H9 (cell line): ENCODE data around the gene KDF1. TPM values are rescaled to one million over a fixed set of nuclear protein-coding genes. Genes with fewer than 3 reads are reported as not detected.

Experiments
- DNase-seq: peaks from one replicate; pipeline ENCODE4 v3.0.0-alpha.2; 2017
- H2AFZ ChIP-seq: one replicate; pipeline ENCODE4 v1.6.1; 2013; ENCODE audit warnings: mild to moderate bottlenecking, low read length, control low read depth, moderate library complexity
- H2AK5ac ChIP-seq: 2 replicates; pipeline ENCODE4 v1.6.1; 2013; ENCODE audit warnings: low read length, control low read depth, mixed read lengths; ENCODE audit not compliant: insufficient read length
- H2BK120ac ChIP-seq: one replicate; pipeline ENCODE4 v1.6.1; 2013; ENCODE audit warnings: low read depth, mild to moderate bottlenecking, low read length, control low read depth, inconsistent platforms; ENCODE audit not compliant: poor library complexity, severe bottlenecking
- H2BK12ac ChIP-seq: 2 replicates; pipeline ENCODE4 v1.6.1; 2013; ENCODE audit warnings: low read length, control low read depth, mixed read lengths, low read depth; ENCODE audit not compliant: insufficient read length
- H2BK15ac ChIP-seq: 2 replicates; pipeline ENCODE4 v1.6.1; 2013; ENCODE audit warnings: low read depth, low read length, control low read depth
- H2BK20ac ChIP-seq: one replicate; pipeline ENCODE4 v1.6.1; 2013; ENCODE audit warnings: low read depth, mild to moderate bottlenecking, low read length, control low read depth, inconsistent platforms; ENCODE audit not compliant: poor library complexity, severe bottlenecking
- H2BK5ac ChIP-seq: 2 replicates; pipeline ENCODE4 v1.6.1; 2013; ENCODE audit warnings: low read length, control low read depth, mixed read lengths; ENCODE audit not compliant: insufficient read length
- H3K14ac ChIP-seq: 2 replicates; pipeline ENCODE4 v1.6.1; 2013; ENCODE audit warnings: low read length, control low read depth; ENCODE audit not compliant: insufficient read depth
- H3K18ac ChIP-seq: 2 replicates; pipeline ENCODE4 v1.6.1; 2013; ENCODE audit warnings: low read depth, mild to moderate bottlenecking, mixed read lengths, low read length, control low read depth; ENCODE audit not compliant: insufficient read length
- H3K23ac ChIP-seq: 2 replicates; pipeline ENCODE4 v1.6.1; 2013; ENCODE audit warnings: low read length, control low read depth, mixed read lengths, low read depth; ENCODE audit not compliant: insufficient read length
- H3K23me2 ChIP-seq: 2 replicates; pipeline ENCODE4 v1.6.1; 2013; ENCODE audit warnings: low read depth, mild to moderate bottlenecking, mixed read lengths, low read length, control low read depth; ENCODE audit not compliant: insufficient read length, poor library complexity, severe bottlenecking
- H3K27ac ChIP-seq: 2 replicates; pipeline ENCODE4 v1.5.1; 2013; ENCODE audit warnings: low read length, control low read depth, mixed read lengths, low read depth; ENCODE audit not compliant: insufficient read length
- H3K27me3 ChIP-seq: 2 replicates; pipeline ENCODE4 v1.6.1; 2013; ENCODE audit warnings: low read length, control low read depth, inconsistent platforms; ENCODE audit not compliant: insufficient read depth
- H3K4ac ChIP-seq: 2 replicates; pipeline ENCODE4 v1.6.1; 2013; ENCODE audit warnings: low read depth, mild to moderate bottlenecking, control low read depth, inconsistent platforms, low read length, moderate library complexity
- H3K4me1 ChIP-seq: 2 replicates; pipeline ENCODE4 v1.6.1; 2013; ENCODE audit warnings: low read length, control low read depth, inconsistent platforms; ENCODE audit not compliant: insufficient read depth
- H3K4me2 ChIP-seq: 2 replicates; pipeline ENCODE4 v1.6.1; 2013; ENCODE audit warnings: low read length, control low read depth, mixed read lengths; ENCODE audit not compliant: insufficient read length, insufficient read depth
- H3K56ac ChIP-seq: 2 replicates; pipeline ENCODE4 v1.6.1; 2013; ENCODE audit warnings: low read depth, mild to moderate bottlenecking, mixed read lengths, low read length, control low read depth; ENCODE audit not compliant: insufficient read length
- H3K79me1 ChIP-seq: 2 replicates; pipeline ENCODE4 v1.6.1; 2013; ENCODE audit warnings: low read depth, mild to moderate bottlenecking, moderate library complexity, low read length, control low read depth, inconsistent platforms; ENCODE audit not compliant: insufficient read depth, poor library complexity, severe bottlenecking
- H3K79me2 ChIP-seq: 2 replicates; pipeline ENCODE4 v1.6.1; 2013; ENCODE audit warnings: low read length, control low read depth, inconsistent platforms; ENCODE audit not compliant: insufficient read depth
- H3K9ac ChIP-seq: 2 replicates; pipeline ENCODE4 v1.6.1; 2013; ENCODE audit warnings: low read length, control low read depth, mixed read lengths; ENCODE audit not compliant: insufficient read length; ENCODE audit errors: extremely low read depth
- H3K9me3 ChIP-seq: one replicate; pipeline ENCODE4 v1.6.1; 2013; ENCODE audit warnings: low read depth, low read length, inconsistent platforms; ENCODE audit not compliant: control insufficient read depth
- H3T11ph ChIP-seq: one replicate; pipeline ENCODE4 v1.6.1; 2013; ENCODE audit warnings: mild to moderate bottlenecking, low read length, control low read depth, inconsistent platforms
- H4K20me1 ChIP-seq: one replicate; pipeline ENCODE4 v1.6.1; 2013; ENCODE audit not compliant: control insufficient read depth, insufficient read length, insufficient read depth
- H4K5ac ChIP-seq: 2 replicates; pipeline ENCODE4 v1.6.1; 2013; ENCODE audit warnings: low read depth, mild to moderate bottlenecking, mixed read lengths, low read length, control low read depth; ENCODE audit not compliant: insufficient read length
- H4K8ac ChIP-seq: replicated peaks from 2 replicates; pipeline ENCODE4 v1.6.1; 2013; ENCODE audit warnings: low read length, control low read depth, mixed read lengths, low read depth; ENCODE audit not compliant: insufficient read length
- H4K91ac ChIP-seq: 2 replicates; pipeline ENCODE4 v1.6.1; 2013; ENCODE audit warnings: low read depth, mild to moderate bottlenecking, moderate library complexity, mixed read lengths, low read length, control low read depth; ENCODE audit not compliant: insufficient read length
- H3K27ac Mint-ChIP-seq, 3 experiments: 2 replicates in 2 of 3; 3 replicates in 1 of 3; pipeline ENCODE4 v1.8.0; 2020 to 2021; ENCODE audit warnings: mixed read lengths in 3 of 3, mild to moderate bottlenecking in 1 of 3, moderate library complexity in 1 of 3
- H3K27me3 Mint-ChIP-seq: 2 replicates; pipeline ENCODE4 v1.8.0; 2021; ENCODE audit warnings: low read depth, mild to moderate bottlenecking, moderate library complexity, mixed read lengths
- H3K36me3 Mint-ChIP-seq, 3 experiments: 2 replicates in 2 of 3; 3 replicates in 1 of 3; pipeline ENCODE4 v1.8.0; 2020 to 2021; ENCODE audit warnings: low read depth in 3 of 3, mixed read lengths in 3 of 3; ENCODE audit not compliant: insufficient read depth in 1 of 3
- H3K4me1 Mint-ChIP-seq, 2 experiments: 2 replicates each; pipeline ENCODE4 v1.8.0; 2020; ENCODE audit warnings: mixed read lengths in 2 of 2
- H3K4me3 Mint-ChIP-seq, 2 experiments: 2 replicates in 1 of 2; 3 replicates in 1 of 2; pipeline ENCODE4 v1.8.0; 2020 to 2021; ENCODE audit warnings: mild to moderate bottlenecking in 2 of 2, mixed read lengths in 2 of 2, moderate library complexity in 1 of 2
- H3K9me3 Mint-ChIP-seq, 2 experiments: 2 replicates in 1 of 2; 3 replicates in 1 of 2; pipeline ENCODE4 v1.8.0; 2020; ENCODE audit warnings: mild to moderate bottlenecking in 2 of 2, mixed read lengths in 2 of 2, moderate library complexity in 1 of 2
- WGBS: extraction: QIAGEN DNeasy Blood & Tissue Kit; methylation state at CpG from one replicate; pipeline ENCODE4 v1.1.7; 2013; ENCODE audit warnings: missing lambda C conversion rate, low lambda C conversion rate, mixed read lengths; ENCODE audit not compliant: insufficient read length; ENCODE audit errors: extremely low coverage; 5-methylcytosine and 5-hydroxymethylcytosine counted together
- total RNA-seq: library from RNA; stranded (reverse); gene quantifications from 2 replicates; pipeline ENCODE4 v1.2.1, GENCODE V29; 2021
- TF ChIP-seq, protein P1 (sequence below): fragments of 200-600 bp; sonication (generic); conservative IDR thresholded peaks from 3 replicates; pipeline ENCODE4 v1.8.0; 2021; ENCODE audit warnings: antibody characterized with exemption, mild to moderate bottlenecking

The KDF1 gene
- total RNA-seq, 1 experiment from 2014 or later = 17.6 TPM

DNA sequence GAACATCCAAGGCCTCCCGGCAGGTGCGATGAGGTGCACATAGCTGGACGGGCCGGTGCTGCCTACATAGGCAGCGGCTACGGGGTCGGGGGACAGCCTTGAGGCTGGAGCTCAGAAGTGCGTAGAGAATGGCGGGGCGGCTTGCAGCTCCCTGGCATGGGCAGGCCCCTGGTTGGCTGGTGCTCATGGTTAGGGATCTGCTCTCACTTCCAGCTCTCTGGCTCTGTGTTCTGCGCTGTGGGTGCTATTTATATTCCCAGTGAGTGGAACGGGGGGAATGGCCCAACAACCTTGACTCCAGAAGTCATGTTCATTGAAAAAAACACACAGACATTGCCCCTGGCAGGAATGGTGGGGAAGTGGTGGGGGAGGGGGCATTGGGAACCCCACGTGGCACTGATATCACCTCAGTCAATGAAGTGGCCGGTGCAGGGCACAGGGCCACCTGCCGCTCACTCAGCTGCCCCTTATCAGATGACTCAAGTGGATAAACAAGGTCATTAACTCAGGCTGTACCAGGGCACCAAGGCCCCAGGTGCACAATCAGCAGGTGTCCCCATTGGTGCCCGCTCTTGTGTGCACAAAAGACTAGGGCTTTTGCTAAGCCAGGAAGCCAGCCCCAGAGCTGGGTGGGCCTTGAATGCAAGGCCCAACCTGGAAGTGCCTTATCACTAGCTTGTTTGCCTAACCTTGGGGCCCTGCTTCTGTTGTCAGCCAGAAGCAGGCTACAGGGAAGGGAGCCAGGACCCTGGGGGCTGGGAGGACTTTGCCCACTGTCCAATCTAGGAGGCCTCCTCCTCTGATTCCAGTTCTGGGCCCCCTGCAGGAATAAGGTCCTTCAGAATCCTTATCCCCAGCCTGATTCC is 46.3 kb downstream of the KDF1 start, which contains the start of gene NR0B2:
NR0B2 (minus strand) TSS at position 222 of the 866 bp plus-strand sequence; CDS start at position 187, 35 bp downstream.
- no peaks in the 10 kb centered on the region for H3K9me3 ChIP-seq
- no peaks in the 10 kb centered on the region for H3K79me1 ChIP-seq
- H3K18ac ChIP-seq = no peak within 1 kb of the TSS
- no peak within 1 kb of the TSS for H2BK15ac ChIP-seq
- no peak within 1 kb of the TSS for H3K14ac ChIP-seq
- H3K27me3 ChIP-seq = no peaks in the 10 kb centered on the region
- H4K8ac ChIP-seq = no peak within 1 kb of the TSS
- H2BK120ac ChIP-seq = no peak within 1 kb of the TSS
- H2BK12ac ChIP-seq = no peak within 1 kb of the TSS
- no peak within 1 kb of the TSS for H3K23ac ChIP-seq
- H3K4me2 ChIP-seq = no peak within 1 kb of the TSS
- no peak within 1 kb of the TSS; a peak in 1 of 5 replicates for H3K4me3 Mint-ChIP-seq
- H3K36me3 Mint-ChIP-seq = no peaks in the 10 kb centered on the region
- H3K4me1 Mint-ChIP-seq = no peaks in the 10 kb centered on the region
- H3T11ph ChIP-seq = no peak within 1 kb of the TSS
- no peaks in the 10 kb centered on the region for H4K20me1 ChIP-seq
- TF ChIP-seq, protein P1, sequence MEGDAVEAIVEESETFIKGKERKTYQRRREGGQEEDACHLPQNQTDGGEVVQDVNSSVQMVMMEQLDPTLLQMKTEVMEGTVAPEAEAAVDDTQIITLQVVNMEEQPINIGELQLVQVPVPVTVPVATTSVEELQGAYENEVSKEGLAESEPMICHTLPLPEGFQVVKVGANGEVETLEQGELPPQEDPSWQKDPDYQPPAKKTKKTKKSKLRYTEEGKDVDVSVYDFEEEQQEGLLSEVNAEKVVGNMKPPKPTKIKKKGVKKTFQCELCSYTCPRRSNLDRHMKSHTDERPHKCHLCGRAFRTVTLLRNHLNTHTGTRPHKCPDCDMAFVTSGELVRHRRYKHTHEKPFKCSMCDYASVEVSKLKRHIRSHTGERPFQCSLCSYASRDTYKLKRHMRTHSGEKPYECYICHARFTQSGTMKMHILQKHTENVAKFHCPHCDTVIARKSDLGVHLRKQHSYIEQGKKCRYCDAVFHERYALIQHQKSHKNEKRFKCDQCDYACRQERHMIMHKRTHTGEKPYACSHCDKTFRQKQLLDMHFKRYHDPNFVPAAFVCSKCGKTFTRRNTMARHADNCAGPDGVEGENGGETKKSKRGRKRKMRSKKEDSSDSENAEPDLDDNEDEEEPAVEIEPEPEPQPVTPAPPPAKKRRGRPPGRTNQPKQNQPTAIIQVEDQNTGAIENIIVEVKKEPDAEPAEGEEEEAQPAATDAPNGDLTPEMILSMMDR = no peak
- H3K79me2 ChIP-seq = no peaks in the 10 kb centered on the region
- H3K56ac ChIP-seq = no peak within 1 kb of the TSS
- no peak within 1 kb of the TSS for H3K27ac Mint-ChIP-seq
- no peak within 1 kb of the TSS for H3K4ac ChIP-seq
- H2BK5ac ChIP-seq = no peak within 1 kb of the TSS
- H3K27ac ChIP-seq = no peak within 1 kb of the TSS
- H2AFZ ChIP-seq = no peak within 1 kb of the TSS
- H4K5ac ChIP-seq = no peak within 1 kb of the TSS
- H3K9ac ChIP-seq = no peak within 1 kb of the TSS
- peaks cover 3% of the 10 kb centered on the region for H3K23me2 ChIP-seq
- H2BK20ac ChIP-seq = no peak within 1 kb of the TSS
- H4K91ac ChIP-seq = no peak within 1 kb of the TSS
- H2AK5ac ChIP-seq = no peak within 1 kb of the TSS
- H3K4me1 ChIP-seq = no peaks in the 10 kb centered on the region
- DNase-seq = no peak
- no CpG with 5 or more reads among the region's 16 CpGs for WGBS
- peaks cover 8% of the 10 kb centered on the region for H3K27me3 Mint-ChIP-seq
- H3K9me3 Mint-ChIP-seq = no peaks in the 10 kb centered on the region
